ENCODE measurements around the gene KCNQ2. TPM values are rescaled to one million over a fixed set of nuclear protein-coding genes. Genes with fewer than 3 reads are reported as not detected.
A peak's percentile ranks its signal among the peaks of the same experiment; 100 is the strongest.

The KCNQ2 gene
- total RNA-seq, 2 experiments from 2014 or later, result 0.19 to 0.37 TPM

- no peak overlapping the region for H3K27ac Mint-ChIP-seq
- no peak overlapping the region for H3K4me3 Mint-ChIP-seq
- H3K9me3 Mint-ChIP-seq, result peaks cover 11% of the 10 kb centered on the region
- ATAC-seq (ENCODE audit: low read depth) (no peak), DNase-seq (no peak)
- peaks cover 3% of the 10 kb centered on the region for H3K36me3 Mint-ChIP-seq
- POLR2A ChIA-PET, result no interaction called here
- peaks cover 11% of the 10 kb centered on the region for H3K27me3 Mint-ChIP-seq
- H3K4me1 Mint-ChIP-seq, result peaks cover 12% of the 10 kb centered on the region
Observed at GRCh38 chr20:63444548-63444947, 27.9 kb downstream of the KCNQ2 start.

- ATAC-seq (ENCODE audit: low read depth) (no peak), DNase-seq (no peak)
- Mint-ChIP-seq H3K9me3 (peaks cover 11% of the 10 kb centered on the region), H3K4me3 (peak overlapping the region; percentile 28), H3K36me3 (peaks cover 3% of the 10 kb centered on the region), H3K27ac (peak overlapping the region; percentile 54), H3K27me3 (peaks cover 11% of the 10 kb centered on the region), H3K4me1 (peaks cover 12% of the 10 kb centered on the region)
- POLR2A ChIA-PET, result no interaction called here
Observed at GRCh38 chr20:63443606-63444395, 28.7 kb downstream of the KCNQ2 start.

GRCh38 chr20:63442100-63442493 lies 30.4 kb downstream of the KCNQ2 start:
- H3K4me3 Mint-ChIP-seq, result peak overlapping the region; percentile 44
- POLR2A ChIA-PET, result interaction anchor here (1.2 to 2.4 kb wide), 2 partner anchors 79 to 95 kb away, joined by 5 to 11 read pairs; partner anchors contain the start of genes PPDPF and PTK6
- peaks cover 3% of the 10 kb centered on the region for H3K36me3 Mint-ChIP-seq
- peak overlapping the region; percentile 47 for H3K27ac Mint-ChIP-seq
- peak; percentile 46 for ATAC-seq (ENCODE audit: low read depth)
- H3K4me1 Mint-ChIP-seq, result peaks cover 12% of the 10 kb centered on the region
- H3K27me3 Mint-ChIP-seq, result peaks cover 4% of the 10 kb centered on the region
- peak; percentile 74 for DNase-seq
- peaks cover 11% of the 10 kb centered on the region for H3K9me3 Mint-ChIP-seq

- Mint-ChIP-seq H3K36me3 (peaks cover 3% of the 10 kb centered on the region), H3K9me3 (peaks cover 11% of the 10 kb centered on the region)
Observed at GRCh38 chr20:63441136-63442099, 31.0 kb downstream of the KCNQ2 start.

GRCh38 chr20:63440366-63440955 lies 32.0 kb downstream of the KCNQ2 start:
- Mint-ChIP-seq H3K27ac (no peak overlapping the region), H3K9me3 (peaks cover 11% of the 10 kb centered on the region), H3K4me3 (no peak overlapping the region), H3K4me1 (peaks cover 12% of the 10 kb centered on the region), H3K36me3 (peaks cover 3% of the 10 kb centered on the region), H3K27me3 (peaks cover 10% of the 10 kb centered on the region)
- ATAC-seq (ENCODE audit: low read depth) (no peak), DNase-seq (no peak)
- POLR2A ChIA-PET, result interaction anchor here (1.0 to 2.4 kb wide), 2 partner anchors 81 to 516 kb away, joined by 3 to 11 read pairs; partner anchors contain the start of genes PPDPF and UCKL1

More at GRCh38 chr20:63441136-63442099, 31.0 kb downstream of the KCNQ2 start:
- Mint-ChIP-seq H3K4me3 (peak overlapping the region; percentile 61), H3K4me1 (peaks cover 12% of the 10 kb centered on the region), H3K27ac (peak overlapping the region; percentile 47), H3K27me3 (peaks cover 8% of the 10 kb centered on the region)
- POLR2A ChIA-PET, result interaction anchor here (1.0 to 2.4 kb wide), 3 partner anchors 80 to 515 kb away, joined by 3 to 11 read pairs (median 5); partner anchors contain the start of genes PPDPF, PTK6 and UCKL1
- DNase-seq (peak; percentile 63), ATAC-seq (ENCODE audit: low read depth) (peak; percentile 72)

- H3K9me3 Mint-ChIP-seq, result peaks cover 11% of the 10 kb centered on the region
- DNase-seq (no peak), ATAC-seq (ENCODE audit: low read depth) (no peak)
- H3K27me3 Mint-ChIP-seq, result peaks cover 14% of the 10 kb centered on the region
- H3K27ac Mint-ChIP-seq, result no peak overlapping the region
- POLR2A ChIA-PET, result interaction anchor here (1.0 to 2.4 kb wide), 2 partner anchors 81 to 517 kb away, joined by 3 to 11 read pairs; partner anchors contain the start of genes PPDPF and UCKL1
- H3K4me3 Mint-ChIP-seq, result no peak overlapping the region
- H3K36me3 Mint-ChIP-seq, result peaks cover 3% of the 10 kb centered on the region
- peaks cover 14% of the 10 kb centered on the region for H3K4me1 Mint-ChIP-seq
Observed at GRCh38 chr20:63439866-63440265, 32.6 kb downstream of the KCNQ2 start.

GRCh38 chr20:63438121-63438520 lies 34.3 kb downstream of the KCNQ2 start:
- Mint-ChIP-seq H3K27ac (no peak overlapping the region), H3K4me3 (no peak overlapping the region), H3K36me3 (peaks cover 1% of the 10 kb centered on the region), H3K9me3 (peaks cover 8% of the 10 kb centered on the region), H3K27me3 (peaks cover 14% of the 10 kb centered on the region), H3K4me1 (peaks cover 21% of the 10 kb centered on the region)
- ATAC-seq (ENCODE audit: low read depth) (no peak), DNase-seq (no peak)
- POLR2A ChIA-PET, result no interaction called here

- DNase-seq (no peak), ATAC-seq (ENCODE audit: low read depth) (no peak)
- Mint-ChIP-seq H3K4me1 (peaks cover 10% of the 10 kb centered on the region), H3K9me3 (no peaks in the 10 kb centered on the region), H3K27me3 (peaks cover 12% of the 10 kb centered on the region), H3K36me3 (no peaks in the 10 kb centered on the region), H3K27ac (no peak overlapping the region), H3K4me3 (no peak overlapping the region)
- POLR2A ChIA-PET, result interaction anchor here (1.2 kb wide), 1 partner anchor 86 kb away, joined by 3 read pairs; no protein-coding TSS in a partner anchor
Observed at GRCh38 chr20:63435552-63435951, 36.9 kb downstream of the KCNQ2 start.

GRCh38 chr20:63434599-63435378 lies 37.7 kb downstream of the KCNQ2 start:
- POLR2A ChIA-PET, result interaction anchor here (1.2 kb wide), 1 partner anchor 86 kb away, joined by 3 read pairs; no protein-coding TSS in a partner anchor
- H3K9me3 Mint-ChIP-seq, result no peaks in the 10 kb centered on the region
- no peaks in the 10 kb centered on the region for H3K36me3 Mint-ChIP-seq
- peak overlapping the region; percentile 38 for H3K4me3 Mint-ChIP-seq
- H3K27ac Mint-ChIP-seq, result peak overlapping the region; percentile 57
- H3K4me1 Mint-ChIP-seq, result peaks cover 10% of the 10 kb centered on the region
- ATAC-seq (ENCODE audit: low read depth) (peak; percentile 65), DNase-seq (peak; percentile 75)
- peaks cover 12% of the 10 kb centered on the region for H3K27me3 Mint-ChIP-seq

GRCh38 chr20:63433756-63434531 lies 38.5 kb downstream of the KCNQ2 start:
- peak; percentile 32 for ATAC-seq (ENCODE audit: low read depth)
- POLR2A ChIA-PET, result no interaction called here
- Mint-ChIP-seq H3K4me1 (peaks cover 10% of the 10 kb centered on the region), H3K27me3 (peaks cover 12% of the 10 kb centered on the region), H3K36me3 (no peaks in the 10 kb centered on the region), H3K9me3 (no peaks in the 10 kb centered on the region), H3K27ac (peak overlapping the region; percentile 34), H3K4me3 (no peak overlapping the region)
- DNase-seq, result no peak

GRCh38 chr20:63433351-63433750 lies 39.1 kb downstream of the KCNQ2 start:
- Mint-ChIP-seq H3K27me3 (peaks cover 12% of the 10 kb centered on the region), H3K4me3 (peak overlapping the region; percentile 20), H3K36me3 (no peaks in the 10 kb centered on the region), H3K4me1 (peaks cover 10% of the 10 kb centered on the region), H3K27ac (no peak overlapping the region), H3K9me3 (no peaks in the 10 kb centered on the region)
- ATAC-seq (ENCODE audit: low read depth) (no peak), DNase-seq (no peak)
- POLR2A ChIA-PET, result no interaction called here

All from activated naive CD8-positive, alpha-beta T cell treated with anti-CD3 and anti-CD28 coated beads, Interleukin-2, amount 10 ng/mL, durations not matched to agents 7 days and 5 days (primary cell).